Measurements from ENCODE around the gene RNU7-1.

RNU7-1 gene

GRCh38 chr12:6958609-6959057 lies 15.0 kb downstream of the RNU7-1 start:
- Histone ChIP-seq H3K4me3 (replicated peaks; ENCODE audit: insufficient read depth, low read length) (peak overlapping the region; percentile 14), H3K27me3 (ENCODE audit: insufficient read depth, poor library complexity, severe bottlenecking) (no peaks in the 10 kb centered on the region), H3K27ac (replicated peaks) (peak overlapping the region; percentile 99)
- peak; percentile 72 to 82 for DNase-seq (ENCODE audit: low read depth in 1 of 2, low spot score in 1 of 2)
- TF ChIP-seq SPI1 (IDR thresholded peaks at IDR 0.05; ENCODE audit: borderline replicate concordance, low read depth) (peak; percentile 24; the same call in 1 of the 2 replicates), GABPA (IDR thresholded peaks at IDR 0.05; ENCODE audit: low read depth) (no peak)
- TF ChIP-seq, protein P1, sequence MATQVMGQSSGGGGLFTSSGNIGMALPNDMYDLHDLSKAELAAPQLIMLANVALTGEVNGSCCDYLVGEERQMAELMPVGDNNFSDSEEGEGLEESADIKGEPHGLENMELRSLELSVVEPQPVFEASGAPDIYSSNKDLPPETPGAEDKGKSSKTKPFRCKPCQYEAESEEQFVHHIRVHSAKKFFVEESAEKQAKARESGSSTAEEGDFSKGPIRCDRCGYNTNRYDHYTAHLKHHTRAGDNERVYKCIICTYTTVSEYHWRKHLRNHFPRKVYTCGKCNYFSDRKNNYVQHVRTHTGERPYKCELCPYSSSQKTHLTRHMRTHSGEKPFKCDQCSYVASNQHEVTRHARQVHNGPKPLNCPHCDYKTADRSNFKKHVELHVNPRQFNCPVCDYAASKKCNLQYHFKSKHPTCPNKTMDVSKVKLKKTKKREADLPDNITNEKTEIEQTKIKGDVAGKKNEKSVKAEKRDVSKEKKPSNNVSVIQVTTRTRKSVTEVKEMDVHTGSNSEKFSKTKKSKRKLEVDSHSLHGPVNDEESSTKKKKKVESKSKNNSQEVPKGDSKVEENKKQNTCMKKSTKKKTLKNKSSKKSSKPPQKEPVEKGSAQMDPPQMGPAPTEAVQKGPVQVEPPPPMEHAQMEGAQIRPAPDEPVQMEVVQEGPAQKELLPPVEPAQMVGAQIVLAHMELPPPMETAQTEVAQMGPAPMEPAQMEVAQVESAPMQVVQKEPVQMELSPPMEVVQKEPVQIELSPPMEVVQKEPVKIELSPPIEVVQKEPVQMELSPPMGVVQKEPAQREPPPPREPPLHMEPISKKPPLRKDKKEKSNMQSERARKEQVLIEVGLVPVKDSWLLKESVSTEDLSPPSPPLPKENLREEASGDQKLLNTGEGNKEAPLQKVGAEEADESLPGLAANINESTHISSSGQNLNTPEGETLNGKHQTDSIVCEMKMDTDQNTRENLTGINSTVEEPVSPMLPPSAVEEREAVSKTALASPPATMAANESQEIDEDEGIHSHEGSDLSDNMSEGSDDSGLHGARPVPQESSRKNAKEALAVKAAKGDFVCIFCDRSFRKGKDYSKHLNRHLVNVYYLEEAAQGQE (IDR thresholded peaks at IDR 0.05; ENCODE audit: insufficient replicate concordance, low read depth): no peak

DNA sequence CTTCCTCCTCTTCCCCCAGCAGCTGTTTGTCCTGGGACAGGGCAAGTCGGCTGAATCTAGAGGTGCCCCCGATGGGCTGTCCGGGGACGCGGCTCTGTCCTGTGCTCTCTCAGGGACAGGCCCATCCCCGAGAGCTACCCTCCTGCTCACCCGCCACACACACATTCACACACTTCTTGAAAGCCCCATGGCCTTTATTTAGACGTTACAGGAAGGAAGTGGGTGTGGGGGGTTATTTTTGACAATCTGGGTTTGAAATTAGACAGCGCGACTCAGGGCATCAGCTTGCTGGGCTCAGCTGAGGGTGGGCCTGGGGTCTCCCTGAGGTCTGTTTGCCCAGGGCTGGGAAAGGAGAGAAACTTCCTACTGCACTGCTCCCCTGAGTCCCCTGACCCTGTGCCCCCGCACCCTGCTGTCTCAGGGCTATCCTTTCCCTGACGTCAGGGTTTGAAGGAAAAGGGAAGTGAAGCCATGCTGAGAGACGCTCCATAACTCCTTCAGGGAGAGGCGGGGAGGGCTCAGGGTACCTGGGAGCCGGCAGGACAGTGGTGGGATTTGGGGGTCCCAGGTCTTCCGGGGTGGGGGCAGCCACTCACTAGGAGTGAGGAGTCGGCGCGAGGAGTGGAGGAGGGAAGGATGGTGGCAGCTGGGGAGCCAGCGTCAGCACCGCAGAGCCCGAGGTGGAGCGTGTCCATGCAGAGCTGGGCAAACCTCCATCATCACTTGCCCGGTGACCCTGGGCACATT lies 15.6 kb downstream of the RNU7-1 start:
- peak overlapping the region; percentile 14 for H3K4me3 ChIP-seq (replicated peaks; ENCODE audit: insufficient read depth, low read length)
- TF ChIP-seq GABPA (IDR thresholded peaks at IDR 0.05; ENCODE audit: low read depth): no peak
- TF ChIP-seq SPI1 (IDR thresholded peaks at IDR 0.05; ENCODE audit: borderline replicate concordance, low read depth): peak; percentile 96
- TF ChIP-seq POLR2AphosphoS5 (IDR thresholded peaks at IDR 0.05; ENCODE audit: low read depth): peak; percentile 83
- H3K27me3 ChIP-seq (ENCODE audit: insufficient read depth, poor library complexity, severe bottlenecking): no peaks in the 10 kb centered on the region
- peak; percentile 75 to 85 for DNase-seq (ENCODE audit: low read depth in 1 of 2, low spot score in 1 of 2)
- H3K27ac ChIP-seq (replicated peaks): peak overlapping the region; percentile 99

DNA sequence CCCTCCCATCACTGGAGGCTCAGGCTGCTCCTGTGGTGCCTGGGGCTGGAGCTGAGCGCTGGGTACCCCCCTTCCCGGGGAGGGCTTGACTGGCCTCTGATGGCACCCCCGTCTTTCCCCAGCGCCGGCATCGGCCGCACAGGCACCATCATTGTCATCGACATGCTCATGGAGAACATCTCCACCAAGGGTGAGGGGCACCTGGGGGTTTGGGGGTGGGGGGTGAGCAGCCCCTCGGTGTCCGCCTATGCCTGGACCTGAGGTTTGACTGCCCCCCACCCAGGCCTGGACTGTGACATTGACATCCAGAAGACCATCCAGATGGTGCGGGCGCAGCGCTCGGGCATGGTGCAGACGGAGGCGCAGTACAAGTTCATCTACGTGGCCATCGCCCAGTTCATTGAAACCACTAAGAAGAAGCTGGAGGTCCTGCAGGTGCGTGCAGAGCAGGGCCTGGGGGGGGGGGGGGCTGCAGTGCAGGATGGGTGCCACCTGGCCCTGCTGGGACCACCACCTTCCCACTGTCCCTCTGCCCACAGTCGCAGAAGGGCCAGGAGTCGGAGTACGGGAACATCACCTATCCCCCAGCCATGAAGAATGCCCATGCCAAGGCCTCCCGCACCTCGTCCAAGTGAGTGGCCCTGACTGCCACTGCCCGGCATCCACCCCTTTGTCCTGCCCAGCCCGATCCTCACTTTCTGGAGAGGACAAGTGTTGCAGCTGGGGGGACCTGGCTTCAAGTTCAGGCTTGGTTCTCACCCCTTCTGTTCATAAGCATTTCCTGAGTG lies 16.4 kb downstream of the RNU7-1 start:
- H3K4me3 ChIP-seq (replicated peaks; ENCODE audit: insufficient read depth, low read length): peak overlapping the region; percentile 7
- H3K27ac ChIP-seq (replicated peaks): peak overlapping the region; percentile 99
- no peaks in the 10 kb centered on the region for H3K27me3 ChIP-seq (ENCODE audit: insufficient read depth, poor library complexity, severe bottlenecking)
- DNase-seq (ENCODE audit: low read depth in 1 of 2, low spot score in 1 of 2): no peak
- TF ChIP-seq SPI1 (IDR thresholded peaks at IDR 0.05; ENCODE audit: borderline replicate concordance, low read depth): no peak
- TF ChIP-seq, protein P2, sequence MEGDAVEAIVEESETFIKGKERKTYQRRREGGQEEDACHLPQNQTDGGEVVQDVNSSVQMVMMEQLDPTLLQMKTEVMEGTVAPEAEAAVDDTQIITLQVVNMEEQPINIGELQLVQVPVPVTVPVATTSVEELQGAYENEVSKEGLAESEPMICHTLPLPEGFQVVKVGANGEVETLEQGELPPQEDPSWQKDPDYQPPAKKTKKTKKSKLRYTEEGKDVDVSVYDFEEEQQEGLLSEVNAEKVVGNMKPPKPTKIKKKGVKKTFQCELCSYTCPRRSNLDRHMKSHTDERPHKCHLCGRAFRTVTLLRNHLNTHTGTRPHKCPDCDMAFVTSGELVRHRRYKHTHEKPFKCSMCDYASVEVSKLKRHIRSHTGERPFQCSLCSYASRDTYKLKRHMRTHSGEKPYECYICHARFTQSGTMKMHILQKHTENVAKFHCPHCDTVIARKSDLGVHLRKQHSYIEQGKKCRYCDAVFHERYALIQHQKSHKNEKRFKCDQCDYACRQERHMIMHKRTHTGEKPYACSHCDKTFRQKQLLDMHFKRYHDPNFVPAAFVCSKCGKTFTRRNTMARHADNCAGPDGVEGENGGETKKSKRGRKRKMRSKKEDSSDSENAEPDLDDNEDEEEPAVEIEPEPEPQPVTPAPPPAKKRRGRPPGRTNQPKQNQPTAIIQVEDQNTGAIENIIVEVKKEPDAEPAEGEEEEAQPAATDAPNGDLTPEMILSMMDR (IDR thresholded peaks at IDR 0.05; ENCODE audit: insufficient read depth, low read length): no peak
- TF ChIP-seq, protein P1 (IDR thresholded peaks at IDR 0.05; ENCODE audit: insufficient replicate concordance, low read depth): no peak
- no peak; the same call in 1 of the 2 replicates for TF ChIP-seq POLR2AphosphoS5 (IDR thresholded peaks at IDR 0.05; ENCODE audit: low read depth)
- TF ChIP-seq GABPA (IDR thresholded peaks at IDR 0.05; ENCODE audit: low read depth): no peak

DNA sequence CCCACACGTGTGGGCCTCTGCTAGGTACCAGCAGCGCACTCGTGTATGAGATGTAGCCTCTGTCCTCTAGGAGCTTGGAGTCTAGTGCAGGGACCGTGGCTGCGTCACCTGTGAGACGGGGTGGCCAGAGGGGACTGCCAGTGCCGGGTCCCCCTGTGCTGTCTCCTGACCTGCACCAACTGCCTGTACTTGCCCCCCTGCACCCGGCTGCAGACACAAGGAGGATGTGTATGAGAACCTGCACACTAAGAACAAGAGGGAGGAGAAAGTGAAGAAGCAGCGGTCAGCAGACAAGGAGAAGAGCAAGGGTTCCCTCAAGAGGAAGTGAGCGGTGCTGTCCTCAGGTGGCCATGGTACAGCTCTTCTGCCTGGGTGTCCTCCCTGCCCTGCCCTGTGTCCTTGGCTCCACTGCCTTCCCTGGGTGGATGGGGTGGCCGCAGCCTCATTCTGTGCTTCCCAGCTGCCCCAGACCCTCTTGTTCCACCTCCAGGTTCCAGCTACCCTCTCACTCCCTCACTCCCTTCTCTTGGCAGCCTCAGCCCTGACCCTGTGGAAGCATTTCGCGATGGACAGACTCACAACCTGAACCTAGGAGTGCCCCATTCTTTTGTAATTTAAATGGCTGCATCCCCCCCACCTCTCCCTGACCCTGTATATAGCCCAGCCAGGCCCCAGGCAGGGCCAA lies 17.1 kb downstream of the RNU7-1 start:
- H3K4me3 ChIP-seq (replicated peaks; ENCODE audit: insufficient read depth, low read length): no peak overlapping the region
- peak in 1 of 2 experiments; percentile 78 for DNase-seq (ENCODE audit: low read depth in 1 of 2, low spot score in 1 of 2)
- TF ChIP-seq SPI1 (IDR thresholded peaks at IDR 0.05; ENCODE audit: borderline replicate concordance, low read depth): peak; percentile 52; the same call in 1 of the 2 replicates
- TF ChIP-seq, protein P1 (IDR thresholded peaks at IDR 0.05; ENCODE audit: insufficient replicate concordance, low read depth): no peak
- peak overlapping the region; percentile 99 for H3K27ac ChIP-seq (replicated peaks)
- H3K27me3 ChIP-seq (ENCODE audit: insufficient read depth, poor library complexity, severe bottlenecking): no peaks in the 10 kb centered on the region

All from HL-60 (cell line).